ENCODE measurements around the gene GLYATL1.

DNA sequence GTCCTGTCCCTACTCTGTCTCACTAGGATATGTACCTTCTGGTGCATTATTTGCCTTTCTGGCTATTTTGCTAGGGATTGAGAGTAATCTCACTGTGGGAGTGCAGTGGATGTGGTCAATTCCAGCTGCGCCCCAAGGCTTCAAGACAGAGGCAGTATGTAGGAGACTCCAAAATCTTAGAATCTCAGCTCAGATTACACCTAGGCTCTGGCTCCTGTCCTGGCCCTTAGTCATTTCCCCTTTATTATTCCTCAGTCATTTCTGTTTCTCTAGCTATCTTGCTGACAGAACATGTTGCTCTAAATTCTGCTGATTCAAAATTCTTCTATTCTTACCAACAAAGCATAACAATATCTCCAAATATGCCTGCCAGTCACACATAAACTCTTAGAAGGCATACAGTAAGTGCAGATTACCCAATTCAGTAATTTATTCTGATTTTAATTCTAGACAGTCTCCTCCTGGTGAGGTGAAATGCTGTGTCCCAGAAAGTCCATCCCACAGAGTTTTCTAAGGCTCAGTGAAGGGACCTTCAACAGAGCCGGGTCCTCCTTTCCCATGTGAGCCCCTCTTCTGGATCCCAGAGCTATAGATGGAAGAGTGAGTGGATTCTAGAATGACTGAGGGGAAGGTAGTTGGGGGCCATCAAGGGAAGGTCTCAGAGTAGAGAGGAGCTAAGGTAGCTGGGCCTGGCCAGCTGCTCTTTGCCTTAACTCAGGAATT, 24.3 kb upstream of the GLYATL1 start:
- TF ChIP-seq EZH2 (IDR thresholded peaks at IDR 0.05; ENCODE audit: borderline replicate concordance), result no peak
- no peak for TF ChIP-seq CTCF (IDR thresholded peaks at IDR 0.05; ENCODE audit: poor library complexity)
- TF ChIP-seq EZH2phosphoT487 (IDR thresholded peaks at IDR 0.05; ENCODE audit: low read depth, severe bottlenecking, unreplicated experiment), result no peak
